Prostate gland (tissue), 2 donors: ENCODE results near the gene FLYWCH1.

Experiments
- CTCF ChIP-seq, 4 experiments: fragments of 200-600 bp in 2 of 4; fragments of 450-650 bp in 2 of 4; sonication (generic) in 2 of 4; IDR thresholded peaks; 1 replicate in 3 of 4; 2 replicates in 1 of 4; pipeline ENCODE4 v1.5.1; 2016 to 2019; ENCODE audit warnings: antibody characterized with exemption in 4 of 4, mild to moderate bottlenecking in 2 of 4, moderate library complexity in 2 of 4
- POLR2A ChIP-seq: fragments of 450-650 bp; IDR thresholded peaks from one replicate; pipeline ENCODE4 v1.6.1; 2016; ENCODE audit warnings: antibody characterized with exemption, mild to moderate bottlenecking
- POLR2AphosphoS5 ChIP-seq: sonication (generic); formaldehyde crosslinking; IDR thresholded peaks from one replicate; pipeline ENCODE4 v1.6.1; 2017; ENCODE audit warnings: antibody characterized with exemption

- TF ChIP-seq CTCF (IDR thresholded peaks at IDR 0.05) (peak; percentile 87 to 96 (median 90)), POLR2A (peak; percentile 47), POLR2AphosphoS5 (peak; percentile 80)
These were observed 7.4 kb upstream of the FLYWCH1 start for GRCh38 chr16:2904100-2904921.
